GM23338 (cell line): ENCODE measurements around the gene HS1BP3. TPM values are rescaled to one million over a fixed set of nuclear protein-coding genes. Genes with fewer than 3 reads are reported as not detected.

ENCODE experiments used
- ATAC-seq: fragments of 200-7000 bp; cut with Tn5 transposase; 3 replicates; pipeline ENCODE4 v1.9.1; 2020
- DNase-seq: peaks from one replicate; pipeline ENCODE4 v3.0.0-alpha.2; 2015; ENCODE audit warnings: low spot score
- H2AFZ ChIP-seq: fragments of 200-600 bp; sonication (generic); 2 replicates; pipeline ENCODE4 v1.8.0; 2016; ENCODE audit warnings: antibody characterized with exemption, mild to moderate bottlenecking, moderate library complexity
- H3F3A ChIP-seq: fragments of 200-600 bp; sonication (generic); replicated peaks from 2 replicates; pipeline ENCODE4 v1.8.0; 2017; ENCODE audit warnings: antibody characterized with exemption, mixed run types, low read depth
- H3K27ac ChIP-seq: fragments of 200-600 bp; sonication (generic); 2 replicates; pipeline ENCODE4 v1.6.1; 2016; ENCODE audit warnings: low read depth
- H3K27me3 ChIP-seq: fragments of 200-600 bp; sonication (generic); 2 replicates; pipeline ENCODE4 v1.8.0; 2016; ENCODE audit warnings: mild to moderate bottlenecking, mixed run types, moderate library complexity; ENCODE audit not compliant: insufficient read depth
- H3K36me3 ChIP-seq: fragments of 200-600 bp; sonication (generic); 2 replicates; pipeline ENCODE4 v1.8.0; 2016; ENCODE audit warnings: mild to moderate bottlenecking; ENCODE audit not compliant: insufficient read depth
- H3K4me1 ChIP-seq: fragments of 200-600 bp; sonication (generic); 2 replicates; pipeline ENCODE4 v1.8.0; 2016; ENCODE audit warnings: mild to moderate bottlenecking, moderate library complexity; ENCODE audit not compliant: insufficient read depth
- H3K4me2 ChIP-seq: fragments of 200-600 bp; sonication (generic); 2 replicates; pipeline ENCODE4 v1.7.1; 2017; ENCODE audit warnings: mixed run types
- H3K4me3 ChIP-seq: fragments of 200-600 bp; sonication (generic); 2 replicates; pipeline ENCODE4 v1.6.1; 2016; ENCODE audit warnings: mixed run types
- H3K79me2 ChIP-seq: fragments of 200-600 bp; sonication (generic); replicated peaks from 2 replicates; pipeline ENCODE4 v1.8.0; 2017; ENCODE audit warnings: mild to moderate bottlenecking; ENCODE audit not compliant: insufficient read depth
- H3K9me2 ChIP-seq: fragments of 200-600 bp; sonication (generic); 2 replicates; pipeline ENCODE4 v1.8.0; 2017; ENCODE audit not compliant: insufficient read depth
- H4K20me1 ChIP-seq: fragments of 200-600 bp; sonication (generic); replicated peaks from 2 replicates; pipeline ENCODE4 v1.8.0; 2017; ENCODE audit warnings: mild to moderate bottlenecking; ENCODE audit not compliant: insufficient read depth
- H3K27ac Mint-ChIP-seq: 2 replicates; pipeline ENCODE4 v1.8.0; 2020; ENCODE audit warnings: inconsistent platforms, mild to moderate bottlenecking, moderate library complexity, mixed read lengths
- H3K27me3 Mint-ChIP-seq: 3 replicates; pipeline ENCODE4 v1.8.0; 2022; ENCODE audit warnings: low read depth, mild to moderate bottlenecking, moderate library complexity, mixed read lengths, inconsistent platforms; ENCODE audit not compliant: insufficient read depth, poor library complexity
- H3K36me3 Mint-ChIP-seq: 3 replicates; pipeline ENCODE4 v1.8.0; 2021; ENCODE audit warnings: low read depth, mild to moderate bottlenecking, inconsistent platforms, moderate library complexity, mixed read lengths
- H3K4me1 Mint-ChIP-seq: 3 replicates; pipeline ENCODE4 v1.8.0; 2020; ENCODE audit warnings: mild to moderate bottlenecking, inconsistent platforms, mixed read lengths
- H3K4me3 Mint-ChIP-seq: 3 replicates; pipeline ENCODE4 v1.8.0; 2021; ENCODE audit warnings: moderate library complexity, mild to moderate bottlenecking, inconsistent platforms, mixed read lengths
- H3K9me3 Mint-ChIP-seq: 3 replicates; pipeline ENCODE4 v1.8.0; 2020; ENCODE audit warnings: moderate library complexity, mild to moderate bottlenecking, inconsistent platforms, mixed read lengths
- EZH2 ChIP-seq: fragments of 200-600 bp; sonication (generic); IDR thresholded peaks from one replicate; pipeline ENCODE4 v1.8.0; 2017; ENCODE audit warnings: antibody characterized with exemption, mild to moderate bottlenecking, low read depth; ENCODE audit not compliant: unreplicated experiment
- EZH2phosphoT487 ChIP-seq: fragments of 200-600 bp; sonication (generic); IDR thresholded peaks from one replicate; pipeline ENCODE4 v1.8.1; 2018; ENCODE audit warnings: antibody characterized with exemption; ENCODE audit not compliant: unreplicated experiment
- NANOG ChIP-seq: IDR thresholded peaks from 2 replicates; pipeline ENCODE4 v1.6.1; 2016; ENCODE audit warnings: antibody characterized with exemption, borderline replicate concordance
- POLR2AphosphoS5 ChIP-seq: IDR thresholded peaks from 2 replicates; pipeline ENCODE4 v1.6.1; 2016; ENCODE audit warnings: antibody characterized with exemption, low read depth
- STAT1 ChIP-seq: IDR thresholded peaks from one replicate; pipeline ENCODE4 v1.6.1; 2016; ENCODE audit warnings: antibody characterized with exemption; ENCODE audit not compliant: unreplicated experiment
- ZNF114 ChIP-seq: fragments of 250-450 bp; sonication (Bioruptor Pico); IDR thresholded peaks from 2 replicates; pipeline ENCODE4 v1.5.0; 2020; ENCODE audit warnings: mild to moderate bottlenecking, moderate library complexity
- ZNF331 ChIP-seq: fragments of 250-450 bp; sonication (Bioruptor Pico); IDR thresholded peaks from 2 replicates; pipeline ENCODE4 v1.5.0; 2020; ENCODE audit warnings: low read depth, mild to moderate bottlenecking, moderate library complexity
- polyA plus RNA-seq: library from polyadenylated mRNA; unstranded; fragments of >200 nt; fragmentation: Nextera tagmentation; extraction: Ambion mirVana; gene quantifications from 2 replicates; pipeline ENCODE4 v1.2.1, GENCODE V29; 2016
- total RNA-seq: library from RNA; depleted of rRNA; stranded (reverse); fragments of >200 nt; shearing (Covaris generic); gene quantifications from 2 replicates; pipeline ENCODE4 v1.2.3, GENCODE V29; 2014
- TF ChIP-seq, protein P1 (sequence below), 2 experiments: fragments of 200-600 bp in 1 of 2; sonication (generic) in 1 of 2; conservative IDR thresholded peaks; 2 replicates each; pipeline versions ENCODE4 v1.5.1 to v1.6.1; 2016 to 2017; ENCODE audit warnings: antibody characterized with exemption in 2 of 2, low read depth in 2 of 2, mild to moderate bottlenecking in 2 of 2, moderate library complexity in 1 of 2
- TF ChIP-seq, protein P2 (sequence below): fragments of 250-450 bp; sonication (Bioruptor Pico); IDR thresholded peaks from 2 replicates; pipeline ENCODE4 v1.5.0; 2020; ENCODE audit warnings: mild to moderate bottlenecking, moderate library complexity

The HS1BP3 gene
- total and polyA plus RNA-seq, 2 experiments from 2014 or later: 7.2 to 15.0 TPM

DNA sequence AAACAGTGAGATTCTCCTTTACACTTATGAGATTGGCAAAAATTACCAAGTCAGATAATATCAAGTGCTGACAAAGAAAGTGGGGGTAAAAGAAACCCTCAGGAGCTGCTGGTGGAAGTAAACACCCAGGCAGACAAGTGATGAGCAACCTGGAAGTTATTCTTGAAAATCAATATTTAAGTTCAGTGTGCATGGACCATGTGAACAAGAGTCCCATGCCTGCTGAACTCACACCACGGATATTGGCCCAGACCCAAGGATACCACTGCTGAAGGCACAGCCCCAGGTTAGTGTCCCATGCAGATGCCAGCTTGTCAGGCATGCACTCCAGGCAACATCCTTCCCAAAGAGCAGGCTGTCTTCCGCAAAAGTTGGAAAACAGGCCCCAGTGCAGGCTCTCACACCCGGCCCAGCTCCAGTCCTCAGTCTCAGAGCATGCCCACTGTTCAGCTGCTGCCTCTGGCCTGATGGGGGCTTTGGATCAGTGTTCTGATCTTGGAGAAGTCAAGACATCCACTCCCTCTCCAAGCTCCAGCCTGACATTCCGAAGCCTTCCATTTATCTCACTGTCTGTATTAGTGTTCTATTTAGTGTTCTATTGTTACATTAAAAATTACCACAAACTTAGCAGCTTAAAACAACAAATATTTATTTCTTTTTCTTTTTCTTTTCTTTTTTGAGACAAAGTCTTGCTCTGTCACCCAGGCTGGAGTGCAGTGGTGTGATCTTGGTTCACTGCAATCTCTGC is 70.0 kb downstream of the HS1BP3 start:
- no peak for DNase-seq
- H3K4me3 Mint-ChIP-seq: no peak overlapping the region
- no peak overlapping the region for H3K4me3 ChIP-seq
- H3K36me3 ChIP-seq: 0 out of 2 replicates have a peak, but pooled peaks cover 3% of the 10 kb centered on the region
- no peak overlapping the region for H3K27ac ChIP-seq
- H3K4me2 ChIP-seq: no peak overlapping the region
- H3K36me3 Mint-ChIP-seq: no peaks in the 10 kb centered on the region
- peaks cover 11% of the 10 kb centered on the region; the same call in 2 of the 3 replicates for H3K9me3 Mint-ChIP-seq
- no peak overlapping the region for H2AFZ ChIP-seq
- H3K4me1 ChIP-seq: peaks cover 10% of the 10 kb centered on the region; the same call in 1 of the 2 replicates
- TF ChIP-seq POLR2AphosphoS5 (no peak), NANOG (no peak), STAT1 (no peak), ZNF114 (CRISPR knock-in tag) (no peak)
- TF ChIP-seq, protein P1, sequence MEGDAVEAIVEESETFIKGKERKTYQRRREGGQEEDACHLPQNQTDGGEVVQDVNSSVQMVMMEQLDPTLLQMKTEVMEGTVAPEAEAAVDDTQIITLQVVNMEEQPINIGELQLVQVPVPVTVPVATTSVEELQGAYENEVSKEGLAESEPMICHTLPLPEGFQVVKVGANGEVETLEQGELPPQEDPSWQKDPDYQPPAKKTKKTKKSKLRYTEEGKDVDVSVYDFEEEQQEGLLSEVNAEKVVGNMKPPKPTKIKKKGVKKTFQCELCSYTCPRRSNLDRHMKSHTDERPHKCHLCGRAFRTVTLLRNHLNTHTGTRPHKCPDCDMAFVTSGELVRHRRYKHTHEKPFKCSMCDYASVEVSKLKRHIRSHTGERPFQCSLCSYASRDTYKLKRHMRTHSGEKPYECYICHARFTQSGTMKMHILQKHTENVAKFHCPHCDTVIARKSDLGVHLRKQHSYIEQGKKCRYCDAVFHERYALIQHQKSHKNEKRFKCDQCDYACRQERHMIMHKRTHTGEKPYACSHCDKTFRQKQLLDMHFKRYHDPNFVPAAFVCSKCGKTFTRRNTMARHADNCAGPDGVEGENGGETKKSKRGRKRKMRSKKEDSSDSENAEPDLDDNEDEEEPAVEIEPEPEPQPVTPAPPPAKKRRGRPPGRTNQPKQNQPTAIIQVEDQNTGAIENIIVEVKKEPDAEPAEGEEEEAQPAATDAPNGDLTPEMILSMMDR (conservative IDR thresholded peaks at IDR 0.05; ENCODE audit: low read depth in 2 of 2): no peak
- no peaks in the 10 kb centered on the region for H3K27me3 ChIP-seq
- H4K20me1 ChIP-seq: no peaks in the 10 kb centered on the region
- no peaks in the 10 kb centered on the region for H3F3A ChIP-seq
- ATAC-seq: no peak
- peaks cover 13% of the 10 kb centered on the region for H3K27me3 Mint-ChIP-seq
- H3K4me1 Mint-ChIP-seq: peaks cover 22% of the 10 kb centered on the region
- H3K27ac Mint-ChIP-seq: no peak overlapping the region
- peaks cover 14% of the 10 kb centered on the region; the same call in 1 of the 2 replicates for H3K9me2 ChIP-seq
- H3K79me2 ChIP-seq: no peaks in the 10 kb centered on the region

DNA sequence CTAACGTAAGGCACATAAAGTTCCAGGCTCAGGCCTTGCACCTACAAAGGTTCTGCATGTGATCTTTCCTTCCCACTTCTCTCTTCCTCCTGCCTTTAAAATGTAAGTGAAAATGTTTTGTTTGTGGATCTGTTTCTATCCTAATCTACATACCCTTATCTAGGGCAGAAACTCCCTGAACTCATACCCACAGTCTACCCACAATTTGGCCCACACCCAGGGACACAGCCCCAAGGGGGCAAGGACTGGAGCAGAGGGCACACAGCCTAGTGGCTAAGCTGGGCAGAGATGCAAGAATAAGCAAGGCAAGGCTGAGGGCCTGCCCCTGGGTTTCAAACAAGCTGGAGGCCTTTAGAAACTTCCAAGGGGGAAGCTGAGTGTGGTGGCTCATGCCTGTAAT is 71.0 kb downstream of the HS1BP3 start:
- Histone ChIP-seq H3K4me3 (no peak overlapping the region), H3K36me3 (0 out of 2 replicates have a peak, but pooled peaks cover 3% of the 10 kb centered on the region), H3K4me2 (no peak overlapping the region), H3K27me3 (no peaks in the 10 kb centered on the region), H2AFZ (no peak overlapping the region), H3F3A (no peaks in the 10 kb centered on the region), H3K27ac (no peak overlapping the region), H3K4me1 (peaks cover 6% of the 10 kb centered on the region; the same call in 1 of the 2 replicates), H3K79me2 (no peaks in the 10 kb centered on the region), H4K20me1 (no peaks in the 10 kb centered on the region), H3K9me2 (peaks cover 6% of the 10 kb centered on the region; the same call in 1 of the 2 replicates)
- H3K27me3 Mint-ChIP-seq: peaks cover 14% of the 10 kb centered on the region
- no peaks in the 10 kb centered on the region for H3K36me3 Mint-ChIP-seq
- H3K27ac Mint-ChIP-seq: no peak overlapping the region
- ATAC-seq (no peak), DNase-seq (no peak)
- TF ChIP-seq ZNF331 (CRISPR knock-in tag) (no peak), EZH2phosphoT487 (no peak), EZH2 (no peak), POLR2AphosphoS5 (no peak)
- TF ChIP-seq, protein P2, sequence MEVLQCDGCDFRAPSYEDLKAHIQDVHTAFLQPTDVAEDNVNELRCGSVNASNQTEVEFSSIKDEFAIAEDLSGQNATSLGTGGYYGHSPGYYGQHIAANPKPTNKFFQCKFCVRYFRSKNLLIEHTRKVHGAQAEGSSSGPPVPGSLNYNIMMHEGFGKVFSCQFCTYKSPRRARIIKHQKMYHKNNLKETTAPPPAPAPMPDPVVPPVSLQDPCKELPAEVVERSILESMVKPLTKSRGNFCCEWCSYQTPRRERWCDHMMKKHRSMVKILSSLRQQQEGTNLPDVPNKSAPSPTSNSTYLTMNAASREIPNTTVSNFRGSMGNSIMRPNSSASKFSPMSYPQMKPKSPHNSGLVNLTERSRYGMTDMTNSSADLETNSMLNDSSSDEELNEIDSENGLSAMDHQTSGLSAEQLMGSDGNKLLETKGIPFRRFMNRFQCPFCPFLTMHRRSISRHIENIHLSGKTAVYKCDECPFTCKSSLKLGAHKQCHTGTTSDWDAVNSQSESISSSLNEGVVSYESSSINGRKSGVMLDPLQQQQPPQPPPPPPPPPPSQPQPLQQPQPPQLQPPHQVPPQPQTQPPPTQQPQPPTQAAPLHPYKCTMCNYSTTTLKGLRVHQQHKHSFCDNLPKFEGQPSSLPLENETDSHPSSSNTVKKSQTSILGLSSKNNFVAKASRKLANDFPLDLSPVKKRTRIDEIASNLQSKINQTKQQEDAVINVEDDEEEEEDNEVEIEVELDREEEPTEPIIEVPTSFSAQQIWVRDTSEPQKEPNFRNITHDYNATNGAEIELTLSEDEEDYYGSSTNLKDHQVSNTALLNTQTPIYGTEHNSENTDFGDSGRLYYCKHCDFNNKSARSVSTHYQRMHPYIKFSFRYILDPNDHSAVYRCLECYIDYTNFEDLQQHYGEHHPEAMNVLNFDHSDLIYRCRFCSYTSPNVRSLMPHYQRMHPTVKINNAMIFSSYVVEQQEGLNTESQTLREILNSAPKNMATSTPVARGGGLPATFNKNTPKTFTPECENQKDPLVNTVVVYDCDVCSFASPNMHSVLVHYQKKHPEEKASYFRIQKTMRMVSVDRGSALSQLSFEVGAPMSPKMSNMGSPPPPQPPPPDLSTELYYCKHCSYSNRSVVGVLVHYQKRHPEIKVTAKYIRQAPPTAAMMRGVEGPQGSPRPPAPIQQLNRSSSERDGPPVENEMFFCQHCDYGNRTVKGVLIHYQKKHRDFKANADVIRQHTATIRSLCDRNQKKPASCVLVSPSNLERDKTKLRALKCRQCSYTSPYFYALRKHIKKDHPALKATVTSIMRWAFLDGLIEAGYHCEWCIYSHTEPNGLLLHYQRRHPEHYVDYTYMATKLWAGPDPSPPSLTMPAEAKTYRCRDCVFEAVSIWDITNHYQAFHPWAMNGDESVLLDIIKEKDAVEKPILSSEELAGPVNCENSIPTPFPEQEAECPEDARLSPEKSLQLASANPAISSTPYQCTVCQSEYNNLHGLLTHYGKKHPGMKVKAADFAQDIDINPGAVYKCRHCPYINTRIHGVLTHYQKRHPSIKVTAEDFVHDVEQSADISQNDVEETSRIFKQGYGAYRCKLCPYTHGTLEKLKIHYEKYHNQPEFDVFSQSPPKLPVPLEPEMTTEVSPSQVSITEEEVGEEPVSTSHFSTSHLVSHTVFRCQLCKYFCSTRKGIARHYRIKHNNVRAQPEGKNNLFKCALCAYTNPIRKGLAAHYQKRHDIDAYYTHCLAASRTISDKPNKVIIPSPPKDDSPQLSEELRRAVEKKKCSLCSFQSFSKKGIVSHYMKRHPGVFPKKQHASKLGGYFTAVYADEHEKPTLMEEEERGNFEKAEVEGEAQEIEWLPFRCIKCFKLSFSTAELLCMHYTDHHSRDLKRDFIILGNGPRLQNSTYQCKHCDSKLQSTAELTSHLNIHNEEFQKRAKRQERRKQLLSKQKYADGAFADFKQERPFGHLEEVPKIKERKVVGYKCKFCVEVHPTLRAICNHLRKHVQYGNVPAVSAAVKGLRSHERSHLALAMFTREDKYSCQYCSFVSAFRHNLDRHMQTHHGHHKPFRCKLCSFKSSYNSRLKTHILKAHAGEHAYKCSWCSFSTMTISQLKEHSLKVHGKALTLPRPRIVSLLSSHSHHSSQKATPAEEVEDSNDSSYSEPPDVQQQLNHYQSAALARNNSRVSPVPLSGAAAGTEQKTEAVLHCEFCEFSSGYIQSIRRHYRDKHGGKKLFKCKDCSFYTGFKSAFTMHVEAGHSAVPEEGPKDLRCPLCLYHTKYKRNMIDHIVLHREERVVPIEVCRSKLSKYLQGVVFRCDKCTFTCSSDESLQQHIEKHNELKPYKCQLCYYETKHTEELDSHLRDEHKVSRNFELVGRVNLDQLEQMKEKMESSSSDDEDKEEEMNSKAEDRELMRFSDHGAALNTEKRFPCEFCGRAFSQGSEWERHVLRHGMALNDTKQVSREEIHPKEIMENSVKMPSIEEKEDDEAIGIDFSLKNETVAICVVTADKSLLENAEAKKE (CRISPR knock-in tag): no peak
- H3K9me3 Mint-ChIP-seq: peaks cover 11% of the 10 kb centered on the region; the same call in 2 of the 3 replicates
- no peak overlapping the region for H3K4me3 Mint-ChIP-seq
- peaks cover 15% of the 10 kb centered on the region for H3K4me1 Mint-ChIP-seq
